Measurements from ENCODE around the gene CD9.

The CD9 gene

DNA sequence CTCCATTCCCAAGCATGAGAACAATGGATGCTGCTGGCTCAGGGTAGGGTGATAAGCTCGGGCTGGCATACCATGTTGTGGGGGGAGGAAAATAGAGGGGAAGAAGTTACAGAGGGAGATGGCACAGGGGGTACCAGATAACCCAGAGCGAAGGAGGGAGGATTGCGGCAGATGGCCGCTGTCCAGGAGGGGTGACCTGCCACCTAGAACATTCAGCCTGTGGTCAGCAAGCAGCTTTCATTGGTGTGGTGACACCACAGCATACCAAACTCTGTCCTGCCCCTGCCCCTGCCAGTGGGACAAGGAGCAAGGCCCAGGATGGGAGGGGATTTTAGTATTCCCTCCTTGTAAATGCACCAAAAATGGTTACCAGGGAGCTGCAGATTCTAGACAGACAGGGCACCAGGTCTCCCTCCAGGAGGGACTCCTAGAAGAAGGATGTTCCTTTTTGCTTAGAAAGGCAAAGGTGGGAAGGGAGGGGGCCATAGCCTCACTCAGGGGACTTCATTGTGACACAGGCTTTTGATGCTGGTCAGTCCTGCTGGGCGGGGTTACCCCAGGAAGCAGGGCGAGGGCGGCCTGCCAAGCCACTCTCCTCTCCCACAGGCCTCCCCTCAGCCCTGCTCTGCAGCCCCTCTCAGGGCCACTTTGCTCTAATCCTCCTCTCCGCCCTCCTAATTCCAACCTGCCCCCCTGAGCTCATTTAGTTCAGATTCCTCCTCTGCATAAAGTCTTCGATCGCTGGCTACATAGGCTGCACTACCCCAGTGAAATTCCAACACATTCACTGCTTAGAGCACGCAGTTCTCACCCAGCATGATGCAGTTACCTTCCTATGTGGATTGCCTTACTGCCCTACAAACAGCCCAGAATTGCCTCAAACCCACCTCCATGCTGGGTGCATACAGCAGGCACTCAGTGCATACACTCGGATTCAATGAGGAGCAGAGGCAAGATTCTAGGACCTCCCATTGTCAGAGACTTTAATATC, 74.3 kb downstream of the CD9 start:
- no peaks in the 10 kb centered on the region for H3K27me3 ChIP-seq (replicated peaks)
- H3K4me3 ChIP-seq (ENCODE audit: low read depth, low read length): no peak overlapping the region
- H3K36me3 ChIP-seq (replicated peaks): no peaks in the 10 kb centered on the region
- in situ Hi-C loops (cut with HindIII; ENCODE audit: low pct_ligation_motif_present, low sequenced_read_pairs): no loop called here
- DNase-seq: no peak
- no peak overlapping the region for H3K27ac ChIP-seq
- TF ChIP-seq, protein P1, sequence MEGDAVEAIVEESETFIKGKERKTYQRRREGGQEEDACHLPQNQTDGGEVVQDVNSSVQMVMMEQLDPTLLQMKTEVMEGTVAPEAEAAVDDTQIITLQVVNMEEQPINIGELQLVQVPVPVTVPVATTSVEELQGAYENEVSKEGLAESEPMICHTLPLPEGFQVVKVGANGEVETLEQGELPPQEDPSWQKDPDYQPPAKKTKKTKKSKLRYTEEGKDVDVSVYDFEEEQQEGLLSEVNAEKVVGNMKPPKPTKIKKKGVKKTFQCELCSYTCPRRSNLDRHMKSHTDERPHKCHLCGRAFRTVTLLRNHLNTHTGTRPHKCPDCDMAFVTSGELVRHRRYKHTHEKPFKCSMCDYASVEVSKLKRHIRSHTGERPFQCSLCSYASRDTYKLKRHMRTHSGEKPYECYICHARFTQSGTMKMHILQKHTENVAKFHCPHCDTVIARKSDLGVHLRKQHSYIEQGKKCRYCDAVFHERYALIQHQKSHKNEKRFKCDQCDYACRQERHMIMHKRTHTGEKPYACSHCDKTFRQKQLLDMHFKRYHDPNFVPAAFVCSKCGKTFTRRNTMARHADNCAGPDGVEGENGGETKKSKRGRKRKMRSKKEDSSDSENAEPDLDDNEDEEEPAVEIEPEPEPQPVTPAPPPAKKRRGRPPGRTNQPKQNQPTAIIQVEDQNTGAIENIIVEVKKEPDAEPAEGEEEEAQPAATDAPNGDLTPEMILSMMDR (IDR thresholded peaks at IDR 0.05; ENCODE audit: low read depth, low read length, missing control alignments): no peak

DNA sequence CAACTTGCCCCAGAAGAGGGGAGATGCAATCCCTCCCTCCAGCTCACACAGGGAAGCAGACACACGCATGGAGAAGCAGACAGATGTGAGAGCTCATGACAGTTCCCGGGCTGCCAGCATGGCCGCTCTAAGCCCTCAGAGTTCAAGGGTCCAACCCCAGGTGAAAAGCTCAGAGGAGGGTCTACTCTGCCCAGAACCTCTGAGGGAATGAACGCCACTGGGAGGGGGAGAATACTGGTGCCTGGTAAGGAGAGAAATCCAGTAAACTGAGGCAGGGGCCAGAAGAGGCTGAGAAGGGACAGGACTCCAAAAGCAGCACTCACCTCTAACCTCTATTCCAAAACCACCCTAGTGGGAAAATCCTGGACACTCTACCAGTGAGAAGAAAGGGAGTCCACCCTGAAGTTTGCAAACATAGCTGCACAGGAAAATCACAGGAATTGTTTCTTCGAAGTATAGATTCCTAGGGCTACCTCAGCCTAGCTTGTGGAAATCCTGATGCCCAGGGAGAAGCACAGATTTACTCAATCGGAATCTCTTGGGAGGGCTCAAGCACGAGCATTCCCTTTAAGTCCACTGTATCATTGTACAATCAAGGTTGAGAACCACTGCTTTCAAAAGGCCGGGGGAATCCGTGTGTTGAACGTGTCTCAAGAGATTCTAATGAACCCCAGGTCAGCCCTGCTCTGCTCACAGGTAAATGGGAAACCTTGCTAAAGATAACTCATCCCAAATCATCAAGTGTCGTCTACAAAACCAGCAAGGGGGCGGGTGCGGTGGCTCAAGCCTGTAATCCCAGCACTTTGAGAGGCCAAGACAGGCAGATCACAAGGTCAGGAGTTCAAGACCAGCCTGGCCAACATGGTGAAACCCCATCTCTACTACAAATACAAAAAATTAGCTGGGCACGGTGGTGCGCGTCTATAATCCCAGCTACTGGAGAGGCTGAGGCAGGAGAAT, 76.0 kb downstream of the CD9 start:
- TF ChIP-seq, protein P1 (IDR thresholded peaks at IDR 0.05; ENCODE audit: low read depth, low read length, missing control alignments): no peak
- Histone ChIP-seq H3K4me3 (ENCODE audit: low read depth, low read length) (no peak overlapping the region), H3K27me3 (replicated peaks) (no peaks in the 10 kb centered on the region), H3K36me3 (replicated peaks) (no peaks in the 10 kb centered on the region), H3K27ac (no peak overlapping the region)
- in situ Hi-C loops (cut with HindIII; ENCODE audit: low pct_ligation_motif_present, low sequenced_read_pairs): no loop called here
- DNase-seq: no peak

DNA sequence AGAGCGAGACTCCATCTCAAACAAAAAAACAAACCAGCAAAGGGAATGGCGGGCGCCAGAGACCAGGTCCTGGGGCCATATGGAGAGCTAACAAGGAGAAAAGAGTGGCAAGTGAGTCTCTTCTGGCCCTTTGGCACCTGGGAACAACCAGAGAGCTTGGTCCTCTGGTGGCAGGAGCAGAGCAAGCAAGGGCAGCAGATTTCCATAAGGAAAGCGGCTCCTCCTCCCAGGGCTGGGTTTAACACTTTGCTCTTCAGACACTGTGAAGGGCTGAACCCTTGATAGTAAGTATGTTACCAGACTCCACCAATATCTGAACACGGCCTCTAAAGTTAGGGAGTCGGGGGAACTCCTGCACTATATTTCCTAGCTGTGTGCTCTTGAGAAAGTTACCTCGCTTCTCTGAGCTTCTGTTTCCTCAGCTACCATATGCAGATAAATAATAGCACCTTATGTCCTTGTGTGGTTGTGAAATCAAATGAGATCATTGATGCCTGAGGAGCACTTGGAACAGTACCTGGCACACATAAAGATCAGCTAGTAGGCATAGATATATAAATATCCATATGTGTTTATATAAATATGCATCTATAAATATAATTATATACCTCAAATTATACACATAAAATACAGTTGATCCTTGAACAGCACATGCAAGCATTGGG, 76.9 kb downstream of the CD9 start:
- H3K27me3 ChIP-seq (replicated peaks): no peaks in the 10 kb centered on the region
- in situ Hi-C loops (cut with HindIII; ENCODE audit: low pct_ligation_motif_present, low sequenced_read_pairs): no loop called here
- no peaks in the 10 kb centered on the region for H3K36me3 ChIP-seq (replicated peaks)
- no peak overlapping the region for H3K4me3 ChIP-seq (ENCODE audit: low read depth, low read length)
- TF ChIP-seq, protein P1 (IDR thresholded peaks at IDR 0.05; ENCODE audit: low read depth, low read length, missing control alignments): peak; percentile 36
- DNase-seq: no peak
- H3K27ac ChIP-seq: no peak overlapping the region

DNA sequence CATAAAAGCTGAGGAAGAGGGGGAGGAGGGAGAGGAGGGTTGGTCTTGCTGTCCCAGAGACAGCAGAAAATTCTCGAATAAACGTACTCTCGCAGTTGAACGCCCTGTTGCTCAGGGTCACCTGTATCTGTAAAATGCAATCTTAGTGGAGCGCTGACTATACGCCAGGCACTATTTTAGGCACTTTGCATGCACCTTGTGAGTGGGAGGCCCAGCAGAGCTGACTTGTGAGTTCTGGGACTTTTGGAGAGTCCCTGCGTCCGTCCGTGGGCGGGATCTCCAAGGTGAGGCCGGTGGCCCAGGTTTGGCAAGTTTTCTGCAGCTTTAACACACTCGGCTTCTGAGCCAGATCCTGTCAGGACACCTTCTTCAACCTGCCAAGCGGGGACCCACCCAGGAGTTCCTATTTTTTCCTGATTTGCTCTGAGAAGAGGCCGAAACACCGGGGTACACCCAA, 77.8 kb downstream of the CD9 start:
- Histone ChIP-seq H3K27ac (peak overlapping the region; percentile 74), H3K27me3 (replicated peaks) (no peaks in the 10 kb centered on the region), H3K36me3 (replicated peaks) (no peaks in the 10 kb centered on the region), H3K4me3 (ENCODE audit: low read depth, low read length) (peak overlapping the region; percentile 43)
- no peak for DNase-seq
- TF ChIP-seq, protein P1 (IDR thresholded peaks at IDR 0.05; ENCODE audit: low read depth, low read length, missing control alignments): no peak
- in situ Hi-C loops (cut with HindIII; ENCODE audit: low pct_ligation_motif_present, low sequenced_read_pairs): no loop called here

DNA sequence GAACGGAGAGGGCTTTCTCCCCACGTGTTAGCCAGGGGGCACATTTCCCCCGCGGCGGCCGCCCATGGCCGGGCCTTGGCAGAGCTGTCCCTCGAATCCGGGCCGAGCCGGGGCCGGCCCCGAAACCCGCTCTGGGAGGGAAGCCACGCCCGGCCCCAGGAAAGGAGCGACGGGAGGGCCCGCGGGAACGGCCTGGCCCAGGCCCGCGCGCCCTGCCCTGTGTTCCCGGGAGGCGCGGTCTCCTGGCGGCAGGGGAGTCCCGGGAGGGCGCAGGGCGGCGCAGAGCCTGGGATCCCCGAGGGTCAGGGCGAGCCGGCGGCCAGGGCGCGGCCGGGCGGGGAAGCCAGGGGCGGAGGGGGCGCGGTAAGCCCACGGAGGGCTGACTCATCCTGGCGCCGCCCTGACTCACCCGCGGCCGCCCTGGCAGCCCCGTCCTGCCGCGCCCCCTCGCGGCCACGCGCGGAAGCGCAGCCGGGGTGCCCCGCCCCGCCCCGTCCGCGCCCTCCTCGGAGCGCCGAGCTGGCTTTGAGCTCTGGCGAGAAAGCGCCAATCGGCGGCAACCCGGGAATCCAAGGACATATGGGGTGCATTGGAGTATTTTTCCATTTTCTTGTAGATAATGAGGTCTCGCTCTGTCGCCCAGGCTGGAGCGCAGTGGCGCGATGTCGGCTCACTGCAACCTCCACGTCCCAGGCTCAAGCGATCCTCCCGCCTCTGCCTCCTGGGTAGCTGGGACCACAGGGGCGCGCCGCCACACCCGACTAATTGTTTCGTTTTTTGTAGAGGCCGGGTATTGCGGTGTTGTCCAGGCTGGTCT, 78.4 kb downstream of the CD9 start:
- H3K27me3 ChIP-seq (replicated peaks): no peaks in the 10 kb centered on the region

More for the DNA sequence above, 78.4 kb downstream of the CD9 start:
- DNase-seq: peak; percentile 48
- TF ChIP-seq, protein P1 (IDR thresholded peaks at IDR 0.05; ENCODE audit: low read depth, low read length, missing control alignments): peak; percentile 41
- Histone ChIP-seq H3K27ac (peak overlapping the region; percentile 74), H3K36me3 (replicated peaks) (no peaks in the 10 kb centered on the region), H3K4me3 (ENCODE audit: low read depth, low read length) (peak overlapping the region; percentile 43)
- in situ Hi-C loops (cut with HindIII; ENCODE audit: low pct_ligation_motif_present, low sequenced_read_pairs): no loop called here

All from brain microvascular endothelial cell (primary cell).